H1 (cell line): ENCODE measurements around the gene FMNL1. TPM values are rescaled to one million over a fixed set of nuclear protein-coding genes. Genes with fewer than 3 reads are reported as not detected.

Experiments used
- NANOG ChIP-seq: IDR thresholded peaks from 2 replicates; pipeline ENCODE4 v1.6.1; 2011; ENCODE audit warnings: low read length, low read depth, mild to moderate bottlenecking, inconsistent platforms; ENCODE audit not compliant: insufficient read depth, poor library complexity, severe bottlenecking
- polyA plus RNA-seq, 7 experiments: library from polyadenylated mRNA; depleted of rRNA in 3 of 7; stranded (reverse) in 5 of 7; unstranded in 2 of 7; fragments of >200 nt in 5 of 7; fragments of 200-250 nt in 2 of 7; gene quantifications; 1 replicate in 5 of 7; 2 replicates in 1 of 7; 4 replicates in 1 of 7; pipeline versions ENCODE4 v1.2.1 to v1.2.3, GENCODE V29; 2011 to 2013; ENCODE audit warnings: missing spikeins in 2 of 7, mixed read lengths in 2 of 7
- total RNA-seq: library from RNA; stranded (reverse); fragmentation: NEBNext Ultra II Directional; extraction: Animal tissue kit (Norgen Biotek cat#: 25700); gene quantifications from 2 replicates; pipeline ENCODE4 v1.2.1, GENCODE V29; 2021

Gene FMNL1
- total and polyA plus RNA-seq, 2 of the 8 experiments (the other 6 are each of a cell fraction or from before 2014, with no cell fraction given): 2.5 to 8.6 TPM

GRCh38 chr17:45190503-45191255, 31.0 kb upstream of the FMNL1 start (continued):
- no peak for TF ChIP-seq NANOG
